LNCAP (cell line): ENCODE data around the gene AGAP9.
A peak's percentile ranks its signal among the peaks of the same experiment; 100 is the strongest.
"Not testable (repeated sequence)": the region's sequence is repeated elsewhere in the genome, so short reads cannot be mapped to it uniquely, and the experiment has no call there.

Experiments
- CTCF ChIP-seq: fragments of 450-650 bp; IDR thresholded peaks from 2 replicates; pipeline ENCODE4 v1.5.1; 2017; ENCODE audit warnings: mild to moderate bottlenecking

Gene AGAP9

GRCh38 chr10:47523475-47523874, at the start of gene AGAP9:
AGAP9 (minus strand) TSS chr10:47523638; CDS start chr10:47523526, 112 bp downstream.
- TF ChIP-seq CTCF, result not testable (repeated sequence)

GRCh38 chr10:47552719-47553118, 29.3 kb upstream of the AGAP9 start:
- peak; percentile 19; the same call in 1 of the 2 replicates for TF ChIP-seq CTCF

GRCh38 chr10:47491600-47491999, 31.8 kb downstream of the AGAP9 start, which contains the start of gene FAM25G:
FAM25G (minus strand) TSS chr10:47491700; CDS start chr10:47491674, 26 bp downstream.
- not testable (repeated sequence) for TF ChIP-seq CTCF

GRCh38 chr10:47483923-47484322, 39.5 kb downstream of the AGAP9 start, which contains the start of gene ANXA8:
ANXA8 (minus strand) TSS chr10:47484115; CDS start chr10:47483933, 182 bp downstream.
- TF ChIP-seq CTCF, result not testable (repeated sequence)

GRCh38 chr10:47461261-47461687, 62.2 kb downstream of the AGAP9 start:
- TF ChIP-seq CTCF, result peak; percentile 35

- TF ChIP-seq CTCF, result no peak
Measured at GRCh38 chr10:47458466-47459154, 64.8 kb downstream of the AGAP9 start.

GRCh38 chr10:47457826-47458225, 65.6 kb downstream of the AGAP9 start:
- no peak for TF ChIP-seq CTCF
